Panc1 (cell line): Measurements from ENCODE around the gene MLX.

Source experiments
- TF ChIP-seq, protein P1 (sequence below): fragments of 450-650 bp; IDR thresholded peaks from 2 replicates; pipeline ENCODE4 v1.5.1; 2017; ENCODE audit warnings: mild to moderate bottlenecking
- TF ChIP-seq, protein P2 (sequence below), 2 experiments: IDR thresholded peaks; 2 replicates each; pipeline ENCODE4 v1.6.1; 2011 to 2012; ENCODE audit warnings: low read depth in 2 of 2, control low read depth in 1 of 2, low read length in 1 of 2, mild to moderate bottlenecking in 1 of 2, moderate library complexity in 1 of 2; ENCODE audit not compliant: insufficient read depth in 1 of 2

DNA sequence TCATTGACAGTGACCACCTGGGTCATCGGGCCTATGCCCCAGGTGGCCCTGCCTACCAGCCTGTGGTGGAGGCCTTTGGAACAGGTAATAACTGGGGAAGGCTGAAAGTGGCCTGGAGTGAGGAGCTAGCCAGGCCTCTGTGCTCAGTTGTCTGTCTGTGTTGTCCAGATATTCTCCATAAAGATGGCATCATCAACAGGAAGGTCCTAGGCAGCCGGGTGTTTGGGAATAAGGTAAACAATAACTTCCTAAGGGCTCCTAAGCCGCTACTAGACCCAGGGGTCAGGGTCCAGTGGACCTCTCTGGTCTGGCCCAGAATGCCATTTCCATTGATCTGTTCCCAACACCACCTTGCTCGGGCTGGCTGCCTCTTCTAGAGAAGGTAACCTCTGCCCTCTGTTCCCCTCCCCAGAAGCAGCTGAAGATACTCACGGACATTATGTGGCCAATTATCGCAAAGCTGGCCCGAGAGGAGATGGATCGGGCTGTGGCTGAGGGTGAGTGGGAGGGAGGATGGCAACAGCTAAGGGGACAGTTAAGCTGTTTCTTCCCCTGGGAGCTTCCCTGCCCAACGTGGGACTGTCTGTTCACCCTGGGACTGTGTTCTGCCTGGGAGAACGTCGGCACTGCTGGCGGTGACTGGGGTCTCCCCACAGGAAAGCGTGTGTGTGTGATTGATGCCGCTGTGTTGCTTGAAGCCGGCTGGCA, 1.9 kb upstream of the MLX start:
- TF ChIP-seq, protein P1, sequence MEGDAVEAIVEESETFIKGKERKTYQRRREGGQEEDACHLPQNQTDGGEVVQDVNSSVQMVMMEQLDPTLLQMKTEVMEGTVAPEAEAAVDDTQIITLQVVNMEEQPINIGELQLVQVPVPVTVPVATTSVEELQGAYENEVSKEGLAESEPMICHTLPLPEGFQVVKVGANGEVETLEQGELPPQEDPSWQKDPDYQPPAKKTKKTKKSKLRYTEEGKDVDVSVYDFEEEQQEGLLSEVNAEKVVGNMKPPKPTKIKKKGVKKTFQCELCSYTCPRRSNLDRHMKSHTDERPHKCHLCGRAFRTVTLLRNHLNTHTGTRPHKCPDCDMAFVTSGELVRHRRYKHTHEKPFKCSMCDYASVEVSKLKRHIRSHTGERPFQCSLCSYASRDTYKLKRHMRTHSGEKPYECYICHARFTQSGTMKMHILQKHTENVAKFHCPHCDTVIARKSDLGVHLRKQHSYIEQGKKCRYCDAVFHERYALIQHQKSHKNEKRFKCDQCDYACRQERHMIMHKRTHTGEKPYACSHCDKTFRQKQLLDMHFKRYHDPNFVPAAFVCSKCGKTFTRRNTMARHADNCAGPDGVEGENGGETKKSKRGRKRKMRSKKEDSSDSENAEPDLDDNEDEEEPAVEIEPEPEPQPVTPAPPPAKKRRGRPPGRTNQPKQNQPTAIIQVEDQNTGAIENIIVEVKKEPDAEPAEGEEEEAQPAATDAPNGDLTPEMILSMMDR: no peak
- TF ChIP-seq, protein P2, sequence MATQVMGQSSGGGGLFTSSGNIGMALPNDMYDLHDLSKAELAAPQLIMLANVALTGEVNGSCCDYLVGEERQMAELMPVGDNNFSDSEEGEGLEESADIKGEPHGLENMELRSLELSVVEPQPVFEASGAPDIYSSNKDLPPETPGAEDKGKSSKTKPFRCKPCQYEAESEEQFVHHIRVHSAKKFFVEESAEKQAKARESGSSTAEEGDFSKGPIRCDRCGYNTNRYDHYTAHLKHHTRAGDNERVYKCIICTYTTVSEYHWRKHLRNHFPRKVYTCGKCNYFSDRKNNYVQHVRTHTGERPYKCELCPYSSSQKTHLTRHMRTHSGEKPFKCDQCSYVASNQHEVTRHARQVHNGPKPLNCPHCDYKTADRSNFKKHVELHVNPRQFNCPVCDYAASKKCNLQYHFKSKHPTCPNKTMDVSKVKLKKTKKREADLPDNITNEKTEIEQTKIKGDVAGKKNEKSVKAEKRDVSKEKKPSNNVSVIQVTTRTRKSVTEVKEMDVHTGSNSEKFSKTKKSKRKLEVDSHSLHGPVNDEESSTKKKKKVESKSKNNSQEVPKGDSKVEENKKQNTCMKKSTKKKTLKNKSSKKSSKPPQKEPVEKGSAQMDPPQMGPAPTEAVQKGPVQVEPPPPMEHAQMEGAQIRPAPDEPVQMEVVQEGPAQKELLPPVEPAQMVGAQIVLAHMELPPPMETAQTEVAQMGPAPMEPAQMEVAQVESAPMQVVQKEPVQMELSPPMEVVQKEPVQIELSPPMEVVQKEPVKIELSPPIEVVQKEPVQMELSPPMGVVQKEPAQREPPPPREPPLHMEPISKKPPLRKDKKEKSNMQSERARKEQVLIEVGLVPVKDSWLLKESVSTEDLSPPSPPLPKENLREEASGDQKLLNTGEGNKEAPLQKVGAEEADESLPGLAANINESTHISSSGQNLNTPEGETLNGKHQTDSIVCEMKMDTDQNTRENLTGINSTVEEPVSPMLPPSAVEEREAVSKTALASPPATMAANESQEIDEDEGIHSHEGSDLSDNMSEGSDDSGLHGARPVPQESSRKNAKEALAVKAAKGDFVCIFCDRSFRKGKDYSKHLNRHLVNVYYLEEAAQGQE (IDR thresholded peaks at IDR 0.05; ENCODE audit: insufficient read depth in 1 of 2, low read depth in 2 of 2, low read length in 1 of 2): no peak
